Mucosa of descending colon (tissue), 3 donors: ENCODE measurements around the gene SMG5. TPM values are rescaled to one million over a fixed set of nuclear protein-coding genes. Genes with fewer than 3 reads are reported as not detected.

Experiments used
- ATAC-seq: fragments of 200-7000 bp; cut with Tn5 transposase; one replicate; pipeline ENCODE4 v1.9.1; 2020; ENCODE audit warnings: mild to moderate bottlenecking, moderate library complexity
- DNase-seq, 3 donors: peaks; one replicate each; pipeline ENCODE4 v3.0.0-alpha.2; 2020
- H3K36me3 ChIP-seq: fragments of 200-600 bp; one replicate; pipeline ENCODE4 v1.8.0; 2021; ENCODE audit warnings: low read depth, mild to moderate bottlenecking
- H3K4me1 ChIP-seq: fragments of 200-600 bp; one replicate; pipeline ENCODE4 v1.8.0; 2021; ENCODE audit warnings: low read depth, mild to moderate bottlenecking
- H3K4me3 ChIP-seq: fragments of 200-600 bp; one replicate; pipeline ENCODE4 v1.8.0; 2021; ENCODE audit warnings: mild to moderate bottlenecking
- H3K9me3 ChIP-seq: fragments of 200-600 bp; one replicate; pipeline ENCODE4 v1.8.0; 2021; ENCODE audit warnings: mild to moderate bottlenecking
- intact Hi-C, 2 donors: fragments of 100-400 bp; cut with DNase I in 1 of 2; cut with micrococcal nuclease in 1 of 2; formaldehyde crosslinking; loops; one replicate each; pipeline versions ENCODE4 v1.11.0 to v1.11.1; 2022; cut with DNase I, micrococcal nuclease
- total RNA-seq, 3 donors: library from RNA; stranded (reverse); fragmentation: NEBNext Ultra II Directional in 2 of 3; extraction: Animal tissue kit (Norgen Biotek cat#: 25700) in 2 of 3; gene quantifications; one replicate each; pipeline versions ENCODE4 v1.2.1 to v1.2.4, GENCODE V29; 2021 to 2023
- TF ChIP-seq, protein P1 (sequence below): fragments of 200-600 bp; IDR thresholded peaks from one replicate; pipeline ENCODE4 v1.8.0; 2022; ENCODE audit warnings: antibody characterized with exemption, mild to moderate bottlenecking
- donor health status: DM: no; HTN: no; CAD: no; lungs with moderate emphysema.
- donor health status: DM: no; HTN: no; CAD: no.
- donor health status: DM: no; HTN: yes; CAD: no.

The SMG5 gene
- total RNA-seq, 3 donors from 2014 or later = 72.9 to 89.5 (median 81.1) TPM

DNA sequence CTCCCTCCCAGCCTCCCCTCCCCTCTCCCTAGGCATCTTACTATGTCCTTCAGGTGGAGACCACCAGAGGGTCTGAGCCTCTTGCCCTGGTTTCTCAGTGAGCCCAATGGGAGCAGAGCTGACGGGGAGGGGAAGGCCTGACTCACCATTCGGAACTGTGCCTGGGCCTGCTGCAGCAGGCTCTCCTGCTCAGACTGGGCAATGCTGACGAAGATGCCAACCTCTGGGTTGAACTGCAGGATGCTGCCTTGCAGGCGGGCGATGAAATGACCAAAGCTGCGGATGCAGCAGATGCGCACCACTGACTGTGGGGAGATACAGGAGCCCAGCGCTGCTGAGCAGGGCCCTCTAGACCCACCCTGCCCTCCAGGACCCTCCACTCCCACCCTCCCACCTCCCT, 23.8 kb downstream of the SMG5 start:
- Histone ChIP-seq H3K4me3 (no peak overlapping the region), H3K9me3 (no peaks in the 10 kb centered on the region), H3K36me3 (peaks cover 25% of the 10 kb centered on the region), H3K4me1 (no peaks in the 10 kb centered on the region)
- DNase-seq = no peak
- ATAC-seq = no peak
- TF ChIP-seq, protein P1, sequence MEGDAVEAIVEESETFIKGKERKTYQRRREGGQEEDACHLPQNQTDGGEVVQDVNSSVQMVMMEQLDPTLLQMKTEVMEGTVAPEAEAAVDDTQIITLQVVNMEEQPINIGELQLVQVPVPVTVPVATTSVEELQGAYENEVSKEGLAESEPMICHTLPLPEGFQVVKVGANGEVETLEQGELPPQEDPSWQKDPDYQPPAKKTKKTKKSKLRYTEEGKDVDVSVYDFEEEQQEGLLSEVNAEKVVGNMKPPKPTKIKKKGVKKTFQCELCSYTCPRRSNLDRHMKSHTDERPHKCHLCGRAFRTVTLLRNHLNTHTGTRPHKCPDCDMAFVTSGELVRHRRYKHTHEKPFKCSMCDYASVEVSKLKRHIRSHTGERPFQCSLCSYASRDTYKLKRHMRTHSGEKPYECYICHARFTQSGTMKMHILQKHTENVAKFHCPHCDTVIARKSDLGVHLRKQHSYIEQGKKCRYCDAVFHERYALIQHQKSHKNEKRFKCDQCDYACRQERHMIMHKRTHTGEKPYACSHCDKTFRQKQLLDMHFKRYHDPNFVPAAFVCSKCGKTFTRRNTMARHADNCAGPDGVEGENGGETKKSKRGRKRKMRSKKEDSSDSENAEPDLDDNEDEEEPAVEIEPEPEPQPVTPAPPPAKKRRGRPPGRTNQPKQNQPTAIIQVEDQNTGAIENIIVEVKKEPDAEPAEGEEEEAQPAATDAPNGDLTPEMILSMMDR = no peak
- intact Hi-C loops = no loop called here

DNA sequence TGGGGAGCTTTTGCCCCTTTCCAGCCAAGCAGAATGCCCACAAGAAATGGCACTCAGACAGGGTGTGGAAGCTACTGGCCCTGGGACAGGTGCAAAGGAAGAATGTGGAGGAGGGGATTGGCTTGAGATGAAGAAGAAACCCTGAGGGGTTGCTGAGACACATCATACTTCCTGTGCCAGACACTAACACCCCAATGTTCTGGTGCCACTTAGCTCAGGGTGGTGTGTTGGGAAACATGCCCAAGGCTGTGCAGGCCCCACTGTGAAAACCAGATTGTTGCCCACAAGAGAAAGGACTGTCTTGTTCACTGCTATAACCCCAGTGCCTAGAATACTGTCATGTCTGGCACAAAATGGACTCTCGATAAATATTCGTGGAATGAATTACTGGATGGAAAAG, 24.9 kb downstream of the SMG5 start:
- intact Hi-C loops = no loop called here
- peaks cover 23% of the 10 kb centered on the region for H3K36me3 ChIP-seq
- ATAC-seq = no peak

DNA sequence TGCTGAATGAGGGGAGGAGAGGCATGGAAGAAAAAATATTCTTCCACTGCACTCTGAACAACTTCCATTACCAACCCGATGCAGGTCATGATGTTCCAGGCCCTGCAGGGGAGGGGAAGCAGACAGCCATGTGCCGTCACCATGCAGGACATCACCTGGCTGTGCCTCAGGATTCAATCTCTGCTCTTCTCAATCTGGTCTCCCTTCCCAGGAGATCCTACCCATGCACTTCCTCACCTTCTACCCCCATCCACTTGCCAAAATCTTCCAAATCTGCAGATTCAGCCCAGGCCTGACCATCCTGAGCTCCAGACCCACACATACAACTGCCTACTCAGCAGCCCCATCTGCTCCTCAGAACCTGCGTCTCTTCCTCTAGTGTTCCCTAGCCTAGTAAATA, 29.0 kb downstream of the SMG5 start:
- Histone ChIP-seq H3K4me3 (no peak overlapping the region), H3K9me3 (no peaks in the 10 kb centered on the region), H3K4me1 (no peaks in the 10 kb centered on the region), H3K36me3 (peaks cover 4% of the 10 kb centered on the region)
- intact Hi-C loops = no loop called here
- TF ChIP-seq, protein P1 = no peak
- DNase-seq (no peak), ATAC-seq (no peak)

More for the DNA sequence above, 24.9 kb downstream of the SMG5 start:
- H3K4me3 ChIP-seq = no peak overlapping the region
- H3K9me3 ChIP-seq = no peaks in the 10 kb centered on the region
- no peak for DNase-seq
- H3K4me1 ChIP-seq = no peaks in the 10 kb centered on the region
- TF ChIP-seq, protein P1 = no peak

DNA sequence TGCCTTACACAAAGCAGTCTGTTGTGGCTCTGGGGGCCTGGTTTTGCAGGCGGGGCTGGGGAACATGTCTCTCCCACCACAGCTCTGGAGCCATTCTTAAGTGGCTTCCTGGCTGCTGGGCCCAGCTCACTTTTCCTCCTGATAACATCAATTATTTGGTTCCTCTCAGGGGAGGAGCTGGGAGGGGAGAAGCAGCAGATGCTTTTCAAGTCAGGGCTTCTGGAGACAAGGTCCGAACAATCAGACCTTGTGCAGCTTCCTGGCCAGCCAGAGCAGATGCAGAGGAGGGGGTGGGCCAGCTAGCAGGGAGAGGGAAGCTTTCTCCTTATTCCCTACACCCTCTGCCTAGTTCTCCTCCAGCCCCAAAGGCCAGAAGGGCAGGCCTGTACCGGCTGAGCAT, 31.1 kb downstream of the SMG5 start:
- ATAC-seq (no peak), DNase-seq (no peak)
- TF ChIP-seq, protein P1 = no peak
- peaks cover 4% of the 10 kb centered on the region for H3K36me3 ChIP-seq
- H3K4me3 ChIP-seq = no peak overlapping the region
- H3K4me1 ChIP-seq = peaks cover 6% of the 10 kb centered on the region
- H3K9me3 ChIP-seq = no peaks in the 10 kb centered on the region
- intact Hi-C loops = no loop called here

DNA sequence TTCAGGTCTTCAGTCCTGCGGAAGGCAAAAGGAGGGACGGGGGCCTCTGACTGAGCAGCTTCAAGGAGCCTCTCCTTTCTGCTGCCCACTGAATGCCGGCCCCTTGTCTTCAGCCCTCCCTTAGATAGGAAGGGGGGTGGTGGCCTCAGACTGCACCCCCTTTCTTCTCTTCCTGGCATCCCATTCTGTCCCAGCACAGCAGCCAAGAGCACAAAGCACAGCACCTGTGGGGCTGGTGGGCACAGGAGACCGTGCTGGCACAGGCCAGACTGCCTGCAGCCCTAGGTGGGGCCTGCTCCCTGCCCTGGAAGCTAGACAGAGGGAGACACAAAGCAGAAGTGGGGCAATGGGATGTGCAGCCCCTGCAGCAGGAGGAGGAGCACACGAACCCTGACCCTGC, 33.0 kb downstream of the SMG5 start:
- Histone ChIP-seq H3K36me3 (peaks cover 4% of the 10 kb centered on the region), H3K4me1 (peaks cover 16% of the 10 kb centered on the region), H3K4me3 (no peak overlapping the region), H3K9me3 (no peaks in the 10 kb centered on the region)
- TF ChIP-seq, protein P1 = no peak
- intact Hi-C loops = no loop called here
- no peak for ATAC-seq
- no peak for DNase-seq

DNA sequence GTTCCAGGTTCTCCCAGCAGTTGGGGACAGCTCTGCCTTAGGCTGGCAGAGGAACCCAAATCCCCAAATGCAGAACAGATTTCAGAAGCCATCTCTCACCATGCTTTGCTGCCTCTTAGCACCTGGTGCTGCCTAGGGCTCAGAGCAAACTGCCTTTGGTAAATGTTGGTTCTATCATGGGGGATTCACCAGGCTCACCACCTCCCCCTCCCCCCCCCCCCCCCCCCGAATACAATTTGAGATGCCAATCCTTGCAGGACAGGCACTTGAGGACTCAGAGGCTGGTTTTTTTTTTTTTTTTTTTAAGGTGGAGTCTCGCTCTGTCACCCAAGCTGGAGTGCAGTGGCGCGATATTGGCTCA, 34.3 kb downstream of the SMG5 start:
- ATAC-seq = no peak

More for the DNA sequence above, 34.3 kb downstream of the SMG5 start:
- intact Hi-C loops = no loop called here
- no peak for DNase-seq
- no peaks in the 10 kb centered on the region for H3K9me3 ChIP-seq
- TF ChIP-seq, protein P1 = no peak
- peaks cover 4% of the 10 kb centered on the region for H3K36me3 ChIP-seq
- H3K4me1 ChIP-seq = peaks cover 16% of the 10 kb centered on the region
- H3K4me3 ChIP-seq = no peak overlapping the region
